ENCODE measurements around the gene KCNH5.

DNA sequence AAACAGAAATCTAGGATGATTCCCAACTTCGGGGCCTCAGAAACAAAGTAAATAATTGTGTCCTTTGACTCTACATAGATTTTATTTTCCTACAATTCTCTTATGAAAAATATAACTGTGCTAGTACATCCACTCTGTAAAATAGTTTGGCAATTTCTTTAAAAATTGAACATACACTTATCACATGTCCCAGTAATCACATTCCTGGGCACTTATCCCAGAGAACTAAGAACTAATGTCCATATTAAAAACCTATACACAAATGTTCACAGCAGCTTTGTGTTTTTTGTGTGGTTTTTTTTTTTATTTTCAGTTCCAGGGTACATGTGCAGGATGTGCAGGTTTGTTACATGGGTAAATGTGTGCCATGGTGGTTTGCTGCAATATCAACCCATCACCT lies 99.0 kb downstream of the KCNH5 start:
- TF ChIP-seq ELF4 (CRISPR knock-in tag; IDR thresholded peaks at IDR 0.05; ENCODE audit: borderline replicate concordance) (no peak), PRPF4 (IDR thresholded peaks at IDR 0.05; ENCODE audit: low read depth, low read length, poor library complexity, severe bottlenecking) (no peak), GABPA (IDR thresholded peaks at IDR 0.05; ENCODE audit: low read depth, low read length) (no peak), GABPA (CRISPR knock-in tag; IDR thresholded peaks at IDR 0.05; ENCODE audit: low read depth) (no peak)
